K562 (cell line): ENCODE data around the gene ABI3BP. TPM values are rescaled to one million over a fixed set of nuclear protein-coding genes. Genes with fewer than 3 reads are reported as not detected.

ENCODE experiments used
- CCAR2 ChIP-seq: fragments of 200-400 bp; formaldehyde crosslinking; IDR thresholded peaks from 2 replicates; pipeline ENCODE4 v1.6.1; 2017; ENCODE audit warnings: mild to moderate bottlenecking, low read depth, low read length
- FOXP1 ChIP-seq: sonication (generic); formaldehyde crosslinking; IDR thresholded peaks from 2 replicates; pipeline ENCODE4 v1.8.0; 2022; ENCODE audit warnings: mild to moderate bottlenecking, missing genetic modification reagents
- GABPB1 ChIP-seq: sonication (generic); formaldehyde crosslinking; IDR thresholded peaks from 2 replicates; pipeline ENCODE4 v1.8.0; 2022; ENCODE audit warnings: mild to moderate bottlenecking, missing genetic modification reagents
- MAZ ChIP-seq, 2 experiments: fragments of 450-650 bp in 1 of 2; sonication (generic) in 1 of 2; formaldehyde crosslinking; IDR thresholded peaks in 1 of 2; conservative IDR thresholded peaks in 1 of 2; 2 replicates each; pipeline versions ENCODE4 v1.4.0 to v1.5.0; 2020; ENCODE audit warnings: mild to moderate bottlenecking in 1 of 2, missing genetic modification reagents in 1 of 2
- NONO ChIP-seq, 2 experiments: fragments of 200-400 bp in 1 of 2; fragments of 450-650 bp in 1 of 2; formaldehyde crosslinking in 1 of 2; IDR thresholded peaks; 2 replicates each; pipeline ENCODE4 v1.6.1; 2017; ENCODE audit warnings: low read depth in 2 of 2, mild to moderate bottlenecking in 2 of 2, moderate library complexity in 2 of 2, low read length in 1 of 2
- RHOXF2B ChIP-seq: fragments of 250-450 bp; sonication (Bioruptor Pico); conservative IDR thresholded peaks from 2 replicates; pipeline ENCODE4 v1.5.1; 2021
- SOX6 ChIP-seq: fragments of 450-650 bp; IDR thresholded peaks from 2 replicates; pipeline ENCODE4 v1.6.1; 2014; ENCODE audit warnings: mild to moderate bottlenecking
- ZNF79 ChIP-seq: fragments of 250-450 bp; sonication (Bioruptor Pico); IDR thresholded peaks from 2 replicates; pipeline ENCODE4 v1.4.0; 2020; ENCODE audit warnings: low read depth, mild to moderate bottlenecking, moderate library complexity
- polyA plus RNA-seq, 8 experiments: library from polyadenylated mRNA; depleted of rRNA in 4 of 8; stranded (reverse) in 5 of 8; unstranded in 3 of 8; fragments of >200 nt; fragmentation: Nextera tagmentation in 2 of 8; fragmentation: Illumina TruSeq in 1 of 8; extraction: Ambion mirVana in 2 of 8; extraction: Trizol in 1 of 8; gene quantifications; 2 replicates each; pipeline versions ENCODE4 v1.2.1 to v1.2.3, GENCODE V29; 2011 to 2014; ENCODE audit warnings: inconsistent platforms in 1 of 8, missing spikeins in 1 of 8
- total RNA-seq, 7 experiments: library from RNA; depleted of rRNA in 6 of 7; stranded (reverse); fragments of >200 nt in 6 of 7; fragmentation: Illumina TruSeq in 2 of 7; extraction: Trizol in 2 of 7; gene quantifications; 2 replicates each; pipeline versions ENCODE4 v1.2.1 to v1.2.3, GENCODE V29; 2011 to 2021; ENCODE audit warnings: low replicate concordance in 1 of 7
- TF ChIP-seq, protein P1 (sequence below), 2 experiments: fragments of 250-450 bp in 1 of 2; fragments of 450-650 bp in 1 of 2; sonication (Bioruptor Pico) in 1 of 2; IDR thresholded peaks; 2 replicates each; pipeline versions ENCODE4 v1.6.1 to v1.8.0; 2016 to 2021; ENCODE audit warnings: mild to moderate bottlenecking in 2 of 2, moderate library complexity in 2 of 2, missing compliant biosample characterization in 1 of 2, missing genetic modification characterization in 1 of 2
- TF ChIP-seq, protein P2 (sequence below), 2 experiments: fragments of 450-650 bp; formaldehyde crosslinking in 1 of 2; IDR thresholded peaks; 2 replicates each; pipeline versions ENCODE4 v1.4.0 to v1.6.1; 2014 to 2020; ENCODE audit warnings: mild to moderate bottlenecking in 2 of 2, borderline replicate concordance in 1 of 2, low read depth in 1 of 2
- TF ChIP-seq, protein P3 (sequence below), 2 experiments: IDR thresholded peaks in 1 of 2; conservative IDR thresholded peaks in 1 of 2; 2 replicates each; pipeline ENCODE4 v1.6.1; 2016; ENCODE audit warnings: low read depth in 2 of 2, mild to moderate bottlenecking in 1 of 2, missing compliant biosample characterization in 1 of 2, missing genetic modification characterization in 1 of 2, moderate library complexity in 1 of 2

Gene ABI3BP
- total and polyA plus RNA-seq, 9 of the 15 experiments (the other 6 are each of a cell fraction or from before 2014, with no cell fraction given), result 0.01 to 0.24 (median 0.06) TPM; not detected in 5

DNA sequence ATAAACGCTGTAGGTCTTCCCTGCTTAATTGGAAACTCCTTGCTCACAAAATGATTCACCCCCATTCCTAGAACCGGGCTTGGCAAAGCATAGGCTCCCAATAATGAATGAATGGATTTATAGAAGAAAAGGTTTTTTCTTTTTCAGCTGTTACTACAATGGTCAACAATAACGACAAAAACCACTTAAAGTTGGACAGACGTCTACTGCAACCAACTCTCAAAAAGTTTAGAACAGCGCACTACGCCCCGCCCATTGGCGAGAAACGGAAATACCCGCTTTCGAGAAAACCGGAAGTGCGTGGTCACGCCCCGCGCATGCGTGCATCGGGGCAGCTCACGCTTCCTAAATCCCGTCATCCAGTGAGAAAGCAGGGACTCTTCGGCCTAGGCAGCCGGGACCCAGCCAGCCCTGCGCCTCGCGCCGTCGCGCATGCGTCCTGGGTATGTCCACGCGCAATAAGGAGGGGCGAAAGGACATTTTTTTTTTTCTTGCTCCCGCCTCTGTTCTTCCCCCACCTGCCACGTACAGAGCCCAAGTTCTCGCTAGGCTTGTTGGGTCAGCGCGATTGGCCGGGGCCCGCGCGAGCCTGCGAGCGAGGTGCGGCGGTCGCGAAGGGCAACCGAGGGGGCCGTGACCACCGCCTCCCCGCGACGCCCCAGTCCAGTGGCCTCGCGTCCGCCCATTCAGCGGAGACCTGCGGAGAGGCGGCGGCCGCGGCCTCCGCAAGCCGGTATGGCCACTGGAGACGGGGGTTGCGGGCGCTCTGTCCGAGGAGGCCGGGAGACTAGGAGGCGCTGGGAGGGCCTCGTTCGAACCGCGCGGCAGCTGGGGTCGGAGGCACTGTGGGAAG, 284.0 kb downstream of the ABI3BP start, which contains the start of gene TFG (continued):
- TF ChIP-seq ZNF79 (CRISPR knock-in tag) (no peak), CCAR2 (no peak), RHOXF2B (no peak), FOXP1 (no peak), GABPB1 (CRISPR knock-in tag) (peak; percentile 86), MAZ (CRISPR knock-in tag; conservative IDR thresholded peaks at IDR 0.05 in 1 of 2, IDR thresholded peaks at IDR 0.05 in 1 of 2) (peak; percentile 43 to 54; a peak in 3 of 4 replicates), NONO (IDR thresholded peaks at IDR 0.05; ENCODE audit: low read depth in 2 of 2, low read length in 1 of 2) (peak in 1 of 2 experiments; percentile 27; a peak in 1 of 4 replicates), SOX6 (peak; percentile 46; the same call in 1 of the 2 replicates)
- TF ChIP-seq, protein P1, sequence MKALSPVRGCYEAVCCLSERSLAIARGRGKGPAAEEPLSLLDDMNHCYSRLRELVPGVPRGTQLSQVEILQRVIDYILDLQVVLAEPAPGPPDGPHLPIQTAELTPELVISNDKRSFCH (CRISPR knock-in tag; IDR thresholded peaks at IDR 0.05), result no peak
- TF ChIP-seq, protein P1 (tag; IDR thresholded peaks at IDR 0.05), result no peak
- TF ChIP-seq, protein P2, sequence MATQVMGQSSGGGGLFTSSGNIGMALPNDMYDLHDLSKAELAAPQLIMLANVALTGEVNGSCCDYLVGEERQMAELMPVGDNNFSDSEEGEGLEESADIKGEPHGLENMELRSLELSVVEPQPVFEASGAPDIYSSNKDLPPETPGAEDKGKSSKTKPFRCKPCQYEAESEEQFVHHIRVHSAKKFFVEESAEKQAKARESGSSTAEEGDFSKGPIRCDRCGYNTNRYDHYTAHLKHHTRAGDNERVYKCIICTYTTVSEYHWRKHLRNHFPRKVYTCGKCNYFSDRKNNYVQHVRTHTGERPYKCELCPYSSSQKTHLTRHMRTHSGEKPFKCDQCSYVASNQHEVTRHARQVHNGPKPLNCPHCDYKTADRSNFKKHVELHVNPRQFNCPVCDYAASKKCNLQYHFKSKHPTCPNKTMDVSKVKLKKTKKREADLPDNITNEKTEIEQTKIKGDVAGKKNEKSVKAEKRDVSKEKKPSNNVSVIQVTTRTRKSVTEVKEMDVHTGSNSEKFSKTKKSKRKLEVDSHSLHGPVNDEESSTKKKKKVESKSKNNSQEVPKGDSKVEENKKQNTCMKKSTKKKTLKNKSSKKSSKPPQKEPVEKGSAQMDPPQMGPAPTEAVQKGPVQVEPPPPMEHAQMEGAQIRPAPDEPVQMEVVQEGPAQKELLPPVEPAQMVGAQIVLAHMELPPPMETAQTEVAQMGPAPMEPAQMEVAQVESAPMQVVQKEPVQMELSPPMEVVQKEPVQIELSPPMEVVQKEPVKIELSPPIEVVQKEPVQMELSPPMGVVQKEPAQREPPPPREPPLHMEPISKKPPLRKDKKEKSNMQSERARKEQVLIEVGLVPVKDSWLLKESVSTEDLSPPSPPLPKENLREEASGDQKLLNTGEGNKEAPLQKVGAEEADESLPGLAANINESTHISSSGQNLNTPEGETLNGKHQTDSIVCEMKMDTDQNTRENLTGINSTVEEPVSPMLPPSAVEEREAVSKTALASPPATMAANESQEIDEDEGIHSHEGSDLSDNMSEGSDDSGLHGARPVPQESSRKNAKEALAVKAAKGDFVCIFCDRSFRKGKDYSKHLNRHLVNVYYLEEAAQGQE (IDR thresholded peaks at IDR 0.05; ENCODE audit: borderline replicate concordance), result no peak
- TF ChIP-seq, protein P2 (CRISPR knock-in tag; IDR thresholded peaks at IDR 0.05; ENCODE audit: low read depth), result no peak
- TF ChIP-seq, protein P3, sequence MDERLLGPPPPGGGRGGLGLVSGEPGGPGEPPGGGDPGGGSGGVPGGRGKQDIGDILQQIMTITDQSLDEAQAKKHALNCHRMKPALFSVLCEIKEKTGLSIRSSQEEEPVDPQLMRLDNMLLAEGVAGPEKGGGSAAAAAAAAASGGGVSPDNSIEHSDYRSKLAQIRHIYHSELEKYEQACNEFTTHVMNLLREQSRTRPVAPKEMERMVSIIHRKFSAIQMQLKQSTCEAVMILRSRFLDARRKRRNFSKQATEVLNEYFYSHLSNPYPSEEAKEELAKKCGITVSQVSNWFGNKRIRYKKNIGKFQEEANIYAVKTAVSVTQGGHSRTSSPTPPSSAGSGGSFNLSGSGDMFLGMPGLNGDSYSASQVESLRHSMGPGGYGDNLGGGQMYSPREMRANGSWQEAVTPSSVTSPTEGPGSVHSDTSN (CRISPR knock-in tag; IDR thresholded peaks at IDR 0.05; ENCODE audit: low read depth), result no peak
- TF ChIP-seq, protein P3 (tag; conservative IDR thresholded peaks at IDR 0.05; ENCODE audit: low read depth), result 0 out of 2 replicates have a peak, but pooled peaks have one; percentile 32
